Tibial artery (tissue), 4 donors: ENCODE results near the gene PQBP1.
A peak's percentile ranks its signal among the peaks of the same experiment; 100 is the strongest.

ENCODE experiments used
- DNase-seq, 2 donors: peaks; one replicate each; pipeline ENCODE4 v3.0.0-alpha.2; 2019
- H3K27ac ChIP-seq, 2 donors: fragments of 200-600 bp; sonication (generic) in 1 of 2; 1 replicate in 1 of 2; 2 replicates in 1 of 2; pipeline ENCODE4 v1.5.1; 2018 to 2019; ENCODE audit warnings: mild to moderate bottlenecking in 1 of 2
- H3K27me3 ChIP-seq, 2 donors: fragments of 200-600 bp; sonication (generic) in 1 of 2; one replicate each; pipeline versions ENCODE4 v1.5.1 to v1.6.0; 2016 to 2019
- H3K36me3 ChIP-seq, 3 donors: fragments of 200-600 bp; sonication (generic) in 2 of 3; one replicate each; pipeline ENCODE4 v1.5.1; 2016 to 2019; ENCODE audit warnings: mild to moderate bottlenecking in 2 of 3
- H3K4me1 ChIP-seq, 4 donors: fragments of 200-600 bp; sonication (generic) in 2 of 4; 1 replicate in 3 of 4; 2 replicates in 1 of 4; pipeline ENCODE4 v1.5.1; 2016 to 2019
- H3K4me3 ChIP-seq, 2 donors: fragments of 200-600 bp; sonication (generic) in 1 of 2; 1 replicate in 1 of 2; 2 replicates in 1 of 2; pipeline ENCODE4 v1.5.1; 2018 to 2019; ENCODE audit warnings: mild to moderate bottlenecking in 2 of 2
- H3K9me3 ChIP-seq, 3 donors: fragments of 200-600 bp; sonication (generic) in 1 of 3; one replicate each; pipeline ENCODE4 v1.5.1; 2016 to 2019
- intact Hi-C: fragments of 100-400 bp; cut with DNase I; formaldehyde crosslinking; loops from one replicate; pipeline ENCODE4 v1.15.0; 2023; ENCODE audit warnings: low total_unique reads
- TF ChIP-seq, protein P1 (sequence below), 2 experiments: fragments of 200-600 bp in 1 of 2; fragments of 450-650 bp in 1 of 2; IDR thresholded peaks; one replicate each; pipeline ENCODE4 v1.5.1; 2017 to 2019; ENCODE audit warnings: antibody characterized with exemption in 2 of 2, mild to moderate bottlenecking in 1 of 2, moderate library complexity in 1 of 2

Gene PQBP1

DNA sequence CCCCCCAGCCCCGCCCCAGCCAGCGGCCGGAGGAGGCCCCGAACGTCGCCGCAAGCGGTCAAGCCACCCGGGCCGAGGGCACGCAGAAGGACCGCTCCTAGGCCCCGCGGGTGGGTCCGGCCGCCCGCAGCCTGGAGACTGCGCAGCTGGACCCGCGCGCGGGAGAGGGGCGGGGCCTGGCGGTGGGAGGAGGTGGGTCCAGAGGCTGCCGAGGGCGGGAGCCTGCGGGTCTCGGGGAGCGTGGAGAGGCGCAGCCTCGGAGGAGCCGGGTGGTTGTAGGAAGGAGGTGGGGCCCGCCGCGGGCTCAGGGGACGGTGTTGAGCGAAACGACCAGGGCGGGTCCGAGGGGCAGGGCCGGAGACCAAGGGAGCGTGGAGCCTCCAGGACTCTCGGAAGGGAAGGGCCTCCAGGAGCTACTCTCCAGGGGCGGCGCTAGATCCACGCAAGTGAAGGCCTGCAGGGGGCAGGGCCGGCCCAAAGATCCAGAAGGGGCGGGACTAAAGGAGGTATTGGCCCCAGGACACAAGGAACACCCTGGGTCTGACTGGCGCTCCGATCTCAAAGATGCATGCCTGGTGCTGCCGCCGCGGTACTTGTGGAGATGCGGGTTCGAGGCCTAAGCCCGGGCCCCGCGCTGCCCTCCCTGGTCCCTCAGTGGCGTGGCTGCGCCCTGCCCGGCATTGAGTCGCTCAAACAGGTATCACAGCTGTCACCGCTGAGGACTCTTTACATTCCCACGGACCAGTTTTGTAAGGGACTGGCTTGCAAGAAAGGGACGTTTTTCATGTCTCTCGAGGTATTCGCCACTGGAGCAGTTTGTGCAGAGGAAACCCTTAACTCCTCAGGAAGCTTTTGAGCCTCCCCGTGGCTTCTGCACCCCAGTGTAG lies 6.1 kb upstream of the PQBP1 start:
- Histone ChIP-seq H3K4me1 (peaks cover 0 to 16% (median 8%) of the 10 kb centered on the region in 4 donors), H3K36me3 (peaks cover 4 to 13% (median 6%) of the 10 kb centered on the region in 3 donors), H3K4me3 (peak overlapping the region; percentile 71 to 75), H3K9me3 (no peaks in the 10 kb centered on the region), H3K27me3 (no peaks in the 10 kb centered on the region), H3K27ac (peak overlapping the region; percentile 81 to 88)
- TF ChIP-seq, protein P1, sequence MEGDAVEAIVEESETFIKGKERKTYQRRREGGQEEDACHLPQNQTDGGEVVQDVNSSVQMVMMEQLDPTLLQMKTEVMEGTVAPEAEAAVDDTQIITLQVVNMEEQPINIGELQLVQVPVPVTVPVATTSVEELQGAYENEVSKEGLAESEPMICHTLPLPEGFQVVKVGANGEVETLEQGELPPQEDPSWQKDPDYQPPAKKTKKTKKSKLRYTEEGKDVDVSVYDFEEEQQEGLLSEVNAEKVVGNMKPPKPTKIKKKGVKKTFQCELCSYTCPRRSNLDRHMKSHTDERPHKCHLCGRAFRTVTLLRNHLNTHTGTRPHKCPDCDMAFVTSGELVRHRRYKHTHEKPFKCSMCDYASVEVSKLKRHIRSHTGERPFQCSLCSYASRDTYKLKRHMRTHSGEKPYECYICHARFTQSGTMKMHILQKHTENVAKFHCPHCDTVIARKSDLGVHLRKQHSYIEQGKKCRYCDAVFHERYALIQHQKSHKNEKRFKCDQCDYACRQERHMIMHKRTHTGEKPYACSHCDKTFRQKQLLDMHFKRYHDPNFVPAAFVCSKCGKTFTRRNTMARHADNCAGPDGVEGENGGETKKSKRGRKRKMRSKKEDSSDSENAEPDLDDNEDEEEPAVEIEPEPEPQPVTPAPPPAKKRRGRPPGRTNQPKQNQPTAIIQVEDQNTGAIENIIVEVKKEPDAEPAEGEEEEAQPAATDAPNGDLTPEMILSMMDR (IDR thresholded peaks at IDR 0.05), result peak; percentile 27 to 32
- DNase-seq, result peak; percentile 87 to 95
- intact Hi-C loops, result no loop called here

DNA sequence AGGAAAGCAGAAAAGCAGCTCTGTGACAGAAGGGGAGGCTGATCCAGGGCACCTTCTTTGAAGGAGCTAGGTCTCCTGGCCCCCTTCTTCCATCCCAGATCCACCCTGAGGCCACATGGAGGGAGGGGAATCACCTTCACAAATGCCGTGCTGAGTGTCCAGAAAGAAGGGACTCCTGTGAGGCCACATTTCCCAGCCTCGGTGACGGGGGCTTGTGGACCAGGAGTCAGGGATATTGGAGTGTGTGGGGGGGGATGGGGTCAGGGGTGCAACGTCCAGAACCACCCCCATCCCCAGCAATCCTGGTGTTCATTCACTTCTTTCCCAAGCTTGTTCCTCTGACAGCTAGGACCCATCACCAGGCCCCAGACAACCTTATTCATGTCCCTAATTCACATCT lies 4.8 kb upstream of the PQBP1 start:
- H3K4me3 ChIP-seq, result no peak overlapping the region

DNA sequence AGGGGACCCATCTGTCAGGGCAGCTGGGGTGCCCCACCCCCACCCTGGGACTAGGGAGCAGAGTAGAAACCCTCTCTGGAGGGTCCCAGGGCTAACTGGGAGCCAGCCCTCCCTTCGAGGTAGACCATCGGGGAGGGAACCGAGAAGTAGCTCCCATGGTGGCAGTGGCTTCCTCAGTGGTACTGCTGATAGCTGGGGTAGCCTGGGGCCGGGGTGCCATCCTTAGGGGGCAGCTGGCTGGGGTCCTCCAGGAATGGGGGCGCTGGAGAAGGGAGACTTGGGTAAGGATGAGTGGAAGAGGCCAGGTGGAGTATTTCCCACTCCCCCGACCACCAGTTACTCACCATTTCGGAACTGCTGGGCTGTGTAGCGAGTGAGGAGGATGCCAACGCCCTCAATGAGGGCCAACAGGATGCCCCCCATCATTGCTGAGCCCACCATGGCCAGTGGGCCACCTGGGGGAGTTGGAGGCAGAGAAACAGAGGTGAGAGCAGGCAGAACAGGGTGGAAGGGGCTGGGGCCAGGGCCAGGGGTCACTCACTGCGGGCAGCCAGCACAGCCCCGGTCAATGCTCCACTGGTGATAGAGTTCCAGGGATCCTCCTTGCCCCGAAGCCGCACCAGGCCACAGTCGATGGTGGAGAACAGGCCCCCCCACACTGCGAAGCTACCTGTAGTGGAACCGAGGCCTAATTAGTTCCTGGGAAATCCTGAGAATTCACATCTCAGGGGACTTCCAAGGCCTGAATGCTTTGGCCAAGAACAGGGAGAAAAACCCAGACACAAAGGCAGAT lies 4.0 kb upstream of the PQBP1 start:
- peaks cover 0 to 21% (median 11%) of the 10 kb centered on the region in 4 donors for H3K4me1 ChIP-seq
- TF ChIP-seq, protein P1 (IDR thresholded peaks at IDR 0.05), result no peak
- peaks cover 4 to 13% (median 6%) of the 10 kb centered on the region in 3 donors for H3K36me3 ChIP-seq
- no peaks in the 10 kb centered on the region for H3K9me3 ChIP-seq
- no peaks in the 10 kb centered on the region for H3K27me3 ChIP-seq
- no peak overlapping the region for H3K4me3 ChIP-seq
- intact Hi-C loops, result no loop called here
- no peak for DNase-seq
- H3K27ac ChIP-seq, result no peak overlapping the region

More for the DNA sequence above, 4.8 kb upstream of the PQBP1 start:
- TF ChIP-seq, protein P1 (IDR thresholded peaks at IDR 0.05), result no peak
- no peak for DNase-seq
- Histone ChIP-seq H3K27ac (no peak overlapping the region), H3K27me3 (no peaks in the 10 kb centered on the region), H3K9me3 (no peaks in the 10 kb centered on the region), H3K36me3 (peaks cover 4 to 13% (median 6%) of the 10 kb centered on the region in 3 donors), H3K4me1 (peaks cover 0 to 17% (median 9%) of the 10 kb centered on the region in 4 donors)
- intact Hi-C loops, result no loop called here

DNA sequence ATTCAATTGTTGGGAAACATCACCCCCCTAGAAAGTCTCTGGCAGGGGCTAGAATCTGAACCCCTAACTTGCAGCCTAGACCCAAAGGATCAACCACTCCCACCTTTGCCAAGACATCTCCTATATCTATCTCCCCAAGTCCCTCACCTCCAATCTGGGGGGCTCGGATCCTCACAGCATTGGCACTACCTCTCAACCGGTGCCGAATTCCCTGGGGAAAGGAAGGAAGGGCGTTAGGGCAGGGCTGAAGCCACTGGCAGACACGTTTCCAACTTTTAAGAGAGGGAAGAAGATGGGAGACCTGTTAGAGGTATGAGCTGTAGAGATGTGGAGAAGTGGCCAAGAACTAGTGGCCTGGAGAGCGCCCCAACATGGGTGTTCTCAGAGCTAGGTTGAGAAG lies 2.8 kb upstream of the PQBP1 start:
- no peaks in the 10 kb centered on the region for H3K9me3 ChIP-seq
- no peak overlapping the region for H3K27ac ChIP-seq
- TF ChIP-seq, protein P1 (IDR thresholded peaks at IDR 0.05), result no peak
- intact Hi-C loops, result no loop called here
- H3K4me1 ChIP-seq, result peaks cover 0 to 22% (median 12%) of the 10 kb centered on the region in 4 donors
- no peaks in the 10 kb centered on the region for H3K27me3 ChIP-seq
- no peak overlapping the region for H3K4me3 ChIP-seq
- DNase-seq, result no peak
- peaks cover 4 to 13% (median 6%) of the 10 kb centered on the region in 3 donors for H3K36me3 ChIP-seq

DNA sequence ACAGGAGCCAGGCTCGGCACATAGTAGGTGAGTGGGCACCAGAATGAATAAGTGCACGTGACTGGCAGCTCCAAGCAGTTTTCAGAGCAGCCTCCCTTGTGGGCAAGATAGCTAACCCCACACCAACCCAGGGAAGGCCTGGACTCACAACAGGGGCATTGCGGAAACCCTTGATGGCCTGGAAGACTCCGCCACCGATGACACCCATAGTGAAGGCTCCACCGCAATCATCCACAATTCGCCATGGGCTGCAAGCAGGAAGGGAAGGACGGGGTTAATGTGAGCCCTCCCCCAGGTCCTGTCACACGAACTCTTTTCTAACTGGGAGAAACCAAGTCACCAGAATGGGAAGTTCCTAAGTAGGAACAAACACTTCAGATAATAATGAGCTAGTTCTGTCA lies 1.1 kb upstream of the PQBP1 start:
- Histone ChIP-seq H3K36me3 (peaks cover 5 to 24% (median 8%) of the 10 kb centered on the region in 3 donors), H3K27ac (peak overlapping the region; percentile 94 to 98), H3K4me3 (peak overlapping the region; percentile 74 to 78), H3K27me3 (no peaks in the 10 kb centered on the region), H3K4me1 (peaks cover 0 to 22% (median 10%) of the 10 kb centered on the region in 4 donors), H3K9me3 (no peaks in the 10 kb centered on the region)
- TF ChIP-seq, protein P1 (IDR thresholded peaks at IDR 0.05), result no peak
- no peak for DNase-seq
- intact Hi-C loops, result no loop called here
